Calu3 (cell line): ENCODE measurements around the gene IGSF11. TPM values are rescaled to one million over a fixed set of nuclear protein-coding genes. Genes with fewer than 3 reads are reported as not detected.

ENCODE experiments used
- BruUV-seq: library from RNA; stranded (reverse); fragments of 400-500 nt; replicated peaks from 2 replicates; lab custom pipeline; 2021; lab: Mats Ljungman, UMichigan
- CTCF ChIA-PET: fragments of 300-600 bp; sonication (Branson Sonifier 250); formaldehyde crosslinking; loops from one replicate; lab custom pipeline; 2022; ENCODE audit warnings: antibody characterized with exemption; lab: Charles Lee
- DNase-seq: peaks from one replicate; pipeline ENCODE4 v3.0.0; 2022
- H3K27ac Mint-ChIP-seq: one replicate; pipeline ENCODE4 v1.8.0; 2022; ENCODE audit warnings: mixed read lengths; ENCODE audit not compliant: unreplicated experiment
- H3K27me3 Mint-ChIP-seq: one replicate; pipeline ENCODE4 v1.8.0; 2022; ENCODE audit warnings: mixed read lengths; ENCODE audit not compliant: unreplicated experiment
- H3K36me3 Mint-ChIP-seq: one replicate; pipeline ENCODE4 v1.8.0; 2022; ENCODE audit warnings: mild to moderate bottlenecking, moderate library complexity, mixed read lengths; ENCODE audit not compliant: insufficient read depth, unreplicated experiment
- H3K4me1 Mint-ChIP-seq: one replicate; pipeline ENCODE4 v1.8.0; 2022; ENCODE audit warnings: mild to moderate bottlenecking, low read depth, mixed read lengths; ENCODE audit not compliant: unreplicated experiment
- H3K4me3 Mint-ChIP-seq: one replicate; pipeline ENCODE4 v1.8.0; 2022; ENCODE audit warnings: mild to moderate bottlenecking, low read depth, moderate library complexity, mixed read lengths; ENCODE audit not compliant: unreplicated experiment
- H3K9me3 Mint-ChIP-seq: one replicate; pipeline ENCODE4 v1.8.0; 2022; ENCODE audit warnings: low read depth, mixed read lengths; ENCODE audit not compliant: unreplicated experiment
- intact Hi-C: fragments of 100-400 bp; cut with micrococcal nuclease; formaldehyde crosslinking; loops from one replicate; pipeline ENCODE4 v1.10.0; 2022; ENCODE audit not compliant: unreplicated experiment
- total RNA-seq: library from RNA; stranded (reverse); gene quantifications from 2 replicates; pipeline ENCODE4 v1.2.3, GENCODE V29; 2022
- TF ChIP-seq, protein P1 (sequence below): fragments of 200-600 bp; IDR thresholded peaks from one replicate; pipeline ENCODE4 v1.8.0; 2022; ENCODE audit warnings: antibody characterized with exemption; ENCODE audit not compliant: unreplicated experiment

The IGSF11 gene
- total RNA-seq, 1 experiment from 2014 or later = 0.45 TPM

DNA sequence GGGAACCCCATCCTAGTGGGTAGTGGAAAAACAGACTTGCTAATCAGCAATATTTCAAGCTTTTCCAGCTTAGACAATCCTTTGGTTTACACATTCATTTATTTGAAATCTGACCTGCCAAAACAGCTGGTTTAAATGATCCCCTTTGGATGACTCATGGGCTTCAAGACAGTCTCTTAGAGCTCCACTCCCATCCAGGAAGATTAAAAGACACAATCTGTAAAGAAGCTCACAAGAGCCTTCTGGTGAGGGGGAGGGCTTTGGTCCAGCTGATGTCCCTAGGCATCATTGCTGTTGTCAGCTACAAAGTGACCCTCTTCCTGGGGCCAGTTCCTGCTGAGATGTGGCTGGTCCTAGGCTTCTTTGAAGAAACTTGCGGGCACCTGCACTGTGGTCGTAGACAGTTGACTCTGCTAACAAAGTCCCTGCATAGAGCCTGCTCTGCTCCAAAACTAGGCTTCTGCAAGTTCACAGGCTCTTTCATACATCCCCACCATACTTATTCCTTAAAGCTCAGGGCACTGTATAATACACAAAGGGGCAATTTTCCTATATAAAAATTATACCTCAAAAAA lies 73.7 kb downstream of the IGSF11 start:
- no peaks in the 10 kb centered on the region for H3K9me3 Mint-ChIP-seq
- no peak overlapping the region for H3K4me3 Mint-ChIP-seq
- DNase-seq = no peak
- no peaks in the 10 kb centered on the region for H3K36me3 Mint-ChIP-seq
- TF ChIP-seq, protein P1, sequence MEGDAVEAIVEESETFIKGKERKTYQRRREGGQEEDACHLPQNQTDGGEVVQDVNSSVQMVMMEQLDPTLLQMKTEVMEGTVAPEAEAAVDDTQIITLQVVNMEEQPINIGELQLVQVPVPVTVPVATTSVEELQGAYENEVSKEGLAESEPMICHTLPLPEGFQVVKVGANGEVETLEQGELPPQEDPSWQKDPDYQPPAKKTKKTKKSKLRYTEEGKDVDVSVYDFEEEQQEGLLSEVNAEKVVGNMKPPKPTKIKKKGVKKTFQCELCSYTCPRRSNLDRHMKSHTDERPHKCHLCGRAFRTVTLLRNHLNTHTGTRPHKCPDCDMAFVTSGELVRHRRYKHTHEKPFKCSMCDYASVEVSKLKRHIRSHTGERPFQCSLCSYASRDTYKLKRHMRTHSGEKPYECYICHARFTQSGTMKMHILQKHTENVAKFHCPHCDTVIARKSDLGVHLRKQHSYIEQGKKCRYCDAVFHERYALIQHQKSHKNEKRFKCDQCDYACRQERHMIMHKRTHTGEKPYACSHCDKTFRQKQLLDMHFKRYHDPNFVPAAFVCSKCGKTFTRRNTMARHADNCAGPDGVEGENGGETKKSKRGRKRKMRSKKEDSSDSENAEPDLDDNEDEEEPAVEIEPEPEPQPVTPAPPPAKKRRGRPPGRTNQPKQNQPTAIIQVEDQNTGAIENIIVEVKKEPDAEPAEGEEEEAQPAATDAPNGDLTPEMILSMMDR = no peak
- CTCF ChIA-PET = no interaction called here
- H3K27ac Mint-ChIP-seq = no peak overlapping the region
- H3K4me1 Mint-ChIP-seq = no peaks in the 10 kb centered on the region
- BruUV-seq = no TSS peak
- intact Hi-C loops = no loop called here
- H3K27me3 Mint-ChIP-seq = no peaks in the 10 kb centered on the region

DNA sequence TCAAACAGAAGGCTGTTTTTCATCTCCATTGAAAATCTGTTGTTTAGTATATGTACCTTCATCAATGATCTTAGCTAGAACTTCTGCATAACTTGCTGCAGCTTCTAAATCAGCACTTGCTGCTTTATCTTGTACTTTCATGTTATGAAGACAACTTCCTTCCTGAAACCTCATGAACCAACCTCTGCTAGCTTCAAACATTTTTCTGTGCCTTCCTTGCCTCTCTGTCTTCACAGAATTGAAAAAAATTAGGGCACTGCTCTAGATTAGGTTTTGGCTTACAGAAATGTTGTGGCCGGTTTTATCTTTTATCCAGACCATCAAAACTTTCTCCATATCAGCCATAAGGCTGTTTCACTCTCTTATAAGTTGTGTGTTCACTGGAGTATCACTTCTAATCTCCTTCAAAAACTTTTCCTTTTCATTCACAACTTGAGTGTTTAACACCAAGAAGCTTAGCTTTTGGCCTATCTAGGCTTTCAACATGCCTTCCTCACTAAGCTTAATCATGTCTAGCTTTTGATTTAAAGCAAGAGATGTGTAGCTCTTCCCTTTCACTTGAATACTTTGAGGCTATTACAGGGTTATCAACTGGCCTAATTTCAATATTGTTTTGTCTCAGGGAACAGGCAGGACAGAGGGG lies 78.6 kb downstream of the IGSF11 start:
- intact Hi-C loops = no loop called here
- Mint-ChIP-seq H3K27ac (no peak overlapping the region), H3K27me3 (no peaks in the 10 kb centered on the region), H3K4me3 (no peak overlapping the region), H3K9me3 (no peaks in the 10 kb centered on the region), H3K36me3 (no peaks in the 10 kb centered on the region), H3K4me1 (no peaks in the 10 kb centered on the region)
- CTCF ChIA-PET = interaction anchor here (0.8 kb wide), 1 partner anchor 11 kb away, joined by 3 read pairs; no protein-coding TSS in a partner anchor
- DNase-seq = no peak
- BruUV-seq = no TSS peak
- TF ChIP-seq, protein P1 = no peak

DNA sequence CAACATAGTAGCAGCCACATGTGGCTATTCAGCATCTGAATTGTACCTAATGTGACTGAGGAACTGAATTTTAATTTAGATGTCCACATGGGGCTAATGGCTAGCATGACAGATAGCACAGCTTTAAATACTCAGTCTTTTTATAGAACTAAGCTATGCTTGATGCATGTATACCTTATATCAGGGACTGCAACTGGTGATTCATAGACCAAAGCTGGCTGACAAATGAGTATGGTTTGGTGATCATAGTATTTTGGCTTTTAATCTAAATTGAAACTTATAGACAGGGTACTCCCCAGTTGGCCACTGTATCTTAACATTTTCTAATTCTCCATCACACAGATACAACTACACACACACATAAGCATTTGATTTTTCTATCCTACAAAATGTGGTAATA lies 83.6 kb downstream of the IGSF11 start:
- H3K4me3 Mint-ChIP-seq = no peak overlapping the region
- no peaks in the 10 kb centered on the region for H3K27me3 Mint-ChIP-seq
- TF ChIP-seq, protein P1 = no peak
- BruUV-seq = no TSS peak
- no peaks in the 10 kb centered on the region for H3K4me1 Mint-ChIP-seq
- no peaks in the 10 kb centered on the region for H3K9me3 Mint-ChIP-seq
- DNase-seq = no peak
- no peak overlapping the region for H3K27ac Mint-ChIP-seq
- intact Hi-C loops = no loop called here
- CTCF ChIA-PET = no interaction called here
- H3K36me3 Mint-ChIP-seq = no peaks in the 10 kb centered on the region

DNA sequence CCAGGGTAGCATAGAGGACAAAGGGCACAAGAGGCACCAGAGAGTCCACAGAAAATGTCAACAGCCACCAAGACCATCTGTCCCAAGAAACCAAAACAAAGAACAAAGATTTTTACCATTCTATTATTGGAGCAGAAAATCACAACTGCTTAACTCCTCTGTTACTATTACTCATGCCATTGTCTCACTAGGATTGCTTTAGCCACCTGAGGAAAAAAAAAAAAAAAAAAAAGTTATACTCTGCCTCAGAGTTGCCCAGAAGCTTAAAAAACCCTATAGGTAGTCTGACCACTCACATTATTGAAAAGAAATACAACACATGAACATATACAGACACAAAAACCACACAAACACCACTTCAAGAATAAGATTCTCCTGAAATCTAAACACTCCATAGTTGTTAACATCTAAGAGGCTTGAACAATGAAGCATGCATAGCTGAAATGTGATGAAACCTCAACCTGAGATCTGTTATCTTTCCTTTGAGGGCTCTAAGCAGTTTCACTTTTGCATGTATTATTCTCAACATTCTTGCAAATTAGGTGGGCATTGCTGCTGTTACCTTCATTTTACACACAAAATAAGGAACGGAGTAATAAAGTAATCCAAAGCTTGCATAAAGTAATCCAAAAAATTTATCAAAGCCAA lies 85.4 kb downstream of the IGSF11 start:
- DNase-seq = no peak
- no peaks in the 10 kb centered on the region for H3K27me3 Mint-ChIP-seq
- no peaks in the 10 kb centered on the region for H3K9me3 Mint-ChIP-seq
- no peaks in the 10 kb centered on the region for H3K4me1 Mint-ChIP-seq
- TF ChIP-seq, protein P1 = no peak
- no TSS peak for BruUV-seq
- H3K4me3 Mint-ChIP-seq = no peak overlapping the region
- no peaks in the 10 kb centered on the region for H3K36me3 Mint-ChIP-seq
- no peak overlapping the region for H3K27ac Mint-ChIP-seq
- intact Hi-C loops = no loop called here
- CTCF ChIA-PET = no interaction called here
